Esophagus muscularis mucosa (tissue), 4 donors: ENCODE data around the gene PCDH19.

ENCODE experiments used
- EP300 ChIP-seq: sonication (generic); formaldehyde crosslinking; IDR thresholded peaks from one replicate; pipeline ENCODE4 v1.6.1; 2017; ENCODE audit warnings: antibody characterized with exemption
- POLR2A ChIP-seq: fragments of 450-650 bp; IDR thresholded peaks from one replicate; pipeline ENCODE4 v1.6.1; 2017; ENCODE audit warnings: antibody characterized with exemption, moderate library complexity, mild to moderate bottlenecking, low read depth
- TF ChIP-seq, protein P1 (sequence below), 3 experiments: fragments of 200-600 bp in 2 of 3; fragments of 450-650 bp in 1 of 3; sonication (generic) in 2 of 3; IDR thresholded peaks; one replicate each; pipeline ENCODE4 v1.5.1; 2017 to 2019; ENCODE audit warnings: antibody characterized with exemption in 3 of 3, mild to moderate bottlenecking in 2 of 3, moderate library complexity in 1 of 3

DNA sequence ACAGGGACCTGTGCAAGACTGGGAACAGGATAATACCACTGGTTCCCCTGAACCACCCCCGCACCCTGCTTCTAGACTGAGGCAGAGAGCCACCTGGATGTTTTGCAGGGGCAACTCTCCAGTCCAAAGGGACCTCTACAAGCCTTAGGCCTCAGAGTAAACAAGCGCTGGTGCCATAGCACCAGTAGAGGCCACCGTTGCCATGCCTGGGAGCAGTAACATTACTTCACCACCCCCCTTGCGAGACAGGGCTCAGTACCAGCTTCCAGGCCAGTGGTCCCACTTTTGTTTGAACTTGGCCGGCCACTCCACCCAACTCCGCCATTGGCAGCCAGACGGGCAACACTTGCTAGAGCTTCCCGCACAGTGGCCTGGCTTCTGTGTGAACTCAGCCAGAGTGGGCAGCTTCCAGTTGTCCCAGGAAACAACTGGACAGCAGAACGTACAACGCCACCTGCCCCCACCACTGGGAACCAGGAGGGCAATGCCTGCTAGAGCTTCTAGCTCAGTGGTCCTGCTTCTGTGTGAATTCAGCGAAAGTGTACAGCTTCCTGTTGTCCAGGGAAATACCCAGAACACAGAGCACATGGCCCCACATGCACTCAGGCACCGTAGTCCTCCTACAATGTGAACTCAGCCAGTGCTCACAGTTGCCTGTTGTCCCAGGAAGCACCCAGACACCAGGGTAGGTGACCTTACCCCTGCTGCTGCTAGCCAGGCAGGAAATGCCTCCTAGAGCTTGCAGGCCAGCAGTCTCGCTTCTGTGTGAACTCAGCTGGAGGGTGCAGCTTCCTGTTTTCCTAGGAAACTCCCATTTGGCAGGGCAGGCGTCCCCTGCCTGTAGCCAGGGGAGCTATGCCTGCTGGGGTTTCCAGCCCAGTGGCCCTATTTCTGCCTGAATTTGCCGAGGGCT lies 39.9 kb upstream of the PCDH19 start:
- TF ChIP-seq POLR2A, result no peak
- TF ChIP-seq, protein P1, sequence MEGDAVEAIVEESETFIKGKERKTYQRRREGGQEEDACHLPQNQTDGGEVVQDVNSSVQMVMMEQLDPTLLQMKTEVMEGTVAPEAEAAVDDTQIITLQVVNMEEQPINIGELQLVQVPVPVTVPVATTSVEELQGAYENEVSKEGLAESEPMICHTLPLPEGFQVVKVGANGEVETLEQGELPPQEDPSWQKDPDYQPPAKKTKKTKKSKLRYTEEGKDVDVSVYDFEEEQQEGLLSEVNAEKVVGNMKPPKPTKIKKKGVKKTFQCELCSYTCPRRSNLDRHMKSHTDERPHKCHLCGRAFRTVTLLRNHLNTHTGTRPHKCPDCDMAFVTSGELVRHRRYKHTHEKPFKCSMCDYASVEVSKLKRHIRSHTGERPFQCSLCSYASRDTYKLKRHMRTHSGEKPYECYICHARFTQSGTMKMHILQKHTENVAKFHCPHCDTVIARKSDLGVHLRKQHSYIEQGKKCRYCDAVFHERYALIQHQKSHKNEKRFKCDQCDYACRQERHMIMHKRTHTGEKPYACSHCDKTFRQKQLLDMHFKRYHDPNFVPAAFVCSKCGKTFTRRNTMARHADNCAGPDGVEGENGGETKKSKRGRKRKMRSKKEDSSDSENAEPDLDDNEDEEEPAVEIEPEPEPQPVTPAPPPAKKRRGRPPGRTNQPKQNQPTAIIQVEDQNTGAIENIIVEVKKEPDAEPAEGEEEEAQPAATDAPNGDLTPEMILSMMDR (IDR thresholded peaks at IDR 0.05), result no peak
- no peak for TF ChIP-seq EP300
